ENCODE data around the gene RHOT1.

Gene RHOT1

GRCh38 chr17:32267690-32268205 is 125.4 kb downstream of the RHOT1 start:
- Histone ChIP-seq H3K4me1 (ENCODE audit: control extremely low read depth in 1 of 4, control insufficient read depth in 4 of 4, insufficient read depth in 4 of 4, low read length in 3 of 4) (peaks cover 0 to 24% (median 23%) of the 10 kb centered on the region in 4 experiments), H3K4me3 (ENCODE audit: control insufficient read depth in 1 of 7, extremely low read depth in 1 of 7, insufficient read depth in 4 of 7, low read depth in 2 of 7, low read length in 6 of 7) (peak overlapping the region in 1 of 7 experiments; percentile 16), H3K36me3 (ENCODE audit: control insufficient read depth in 4 of 4, insufficient read depth in 4 of 4, low read length in 3 of 4) (no peaks in the 10 kb centered on the region), H3K9me3 (ENCODE audit: control extremely low read depth in 1 of 5, control insufficient read depth in 4 of 5, insufficient read depth in 2 of 5, low read depth in 1 of 5, low read length in 4 of 5) (no peaks in the 10 kb centered on the region), H3K27ac (ENCODE audit: insufficient read depth in 1 of 2, low read depth in 1 of 2, low read length in 2 of 2, poor library complexity in 1 of 2, severe bottlenecking in 2 of 2) (no peak overlapping the region), H3K27me3 (replicated peaks in 2 of 5; ENCODE audit: control insufficient read depth in 4 of 5, insufficient read depth in 5 of 5, low read length in 4 of 5) (peaks cover 9 to 74% (median 51%) of the 10 kb centered on the region in 5 experiments)
- ChIA-PET POLR2A (no interaction called here), CTCF (interaction anchor here (0.7 kb wide), 1 partner anchor 10 kb away, joined by 4 read pairs; no protein-coding TSS in a partner anchor)
- WGBS (ENCODE audit: insufficient coverage) = 27% methylated on average over 3 of the region's 10 CpGs
- DNase-seq = no peak

- no peak for DNase-seq
- ChIA-PET CTCF (no interaction called here), POLR2A (no interaction called here)
- no peaks in the 10 kb centered on the region for H3K9me3 ChIP-seq (ENCODE audit: control extremely low read depth in 1 of 5, control insufficient read depth in 4 of 5, insufficient read depth in 2 of 5, low read depth in 1 of 5, low read length in 4 of 5)
- no peaks in the 10 kb centered on the region for H3K36me3 ChIP-seq (ENCODE audit: control insufficient read depth in 4 of 4, insufficient read depth in 4 of 4, low read length in 3 of 4)
- WGBS (ENCODE audit: insufficient coverage) = 95% methylated on average over 4 of the region's 7 CpGs
- H3K27me3 ChIP-seq (replicated peaks in 2 of 5; ENCODE audit: control insufficient read depth in 4 of 5, insufficient read depth in 5 of 5, low read length in 4 of 5) = peaks cover 9 to 63% (median 51%) of the 10 kb centered on the region in 5 experiments
- H3K27ac ChIP-seq (ENCODE audit: insufficient read depth in 1 of 2, low read depth in 1 of 2, low read length in 2 of 2, poor library complexity in 1 of 2, severe bottlenecking in 2 of 2) = no peak overlapping the region
- H3K4me1 ChIP-seq (ENCODE audit: control extremely low read depth in 1 of 4, control insufficient read depth in 4 of 4, insufficient read depth in 4 of 4, low read length in 3 of 4) = peaks cover 0 to 24% (median 23%) of the 10 kb centered on the region in 4 experiments
- H3K4me3 ChIP-seq (ENCODE audit: control insufficient read depth in 1 of 7, extremely low read depth in 1 of 7, insufficient read depth in 4 of 7, low read depth in 2 of 7, low read length in 6 of 7) = no peak overlapping the region
Observed at GRCh38 chr17:32268734-32269288, 126.5 kb downstream of the RHOT1 start.

GRCh38 chr17:32269377-32269776 is 127.1 kb downstream of the RHOT1 start:
- ChIA-PET CTCF (no interaction called here), POLR2A (no interaction called here)
- Histone ChIP-seq H3K36me3 (ENCODE audit: control insufficient read depth in 4 of 4, insufficient read depth in 4 of 4, low read length in 3 of 4) (no peaks in the 10 kb centered on the region), H3K4me3 (ENCODE audit: control insufficient read depth in 1 of 7, extremely low read depth in 1 of 7, insufficient read depth in 4 of 7, low read depth in 2 of 7, low read length in 6 of 7) (no peak overlapping the region), H3K4me1 (ENCODE audit: control extremely low read depth in 1 of 4, control insufficient read depth in 4 of 4, insufficient read depth in 4 of 4, low read length in 3 of 4) (peaks cover 0 to 24% (median 23%) of the 10 kb centered on the region in 4 experiments), H3K27me3 (replicated peaks in 2 of 5; ENCODE audit: control insufficient read depth in 4 of 5, insufficient read depth in 5 of 5, low read length in 4 of 5) (peaks cover 9 to 58% (median 45%) of the 10 kb centered on the region in 5 experiments), H3K27ac (ENCODE audit: insufficient read depth in 1 of 2, low read depth in 1 of 2, low read length in 2 of 2, poor library complexity in 1 of 2, severe bottlenecking in 2 of 2) (no peak overlapping the region), H3K9me3 (ENCODE audit: control extremely low read depth in 1 of 5, control insufficient read depth in 4 of 5, insufficient read depth in 2 of 5, low read depth in 1 of 5, low read length in 4 of 5) (no peaks in the 10 kb centered on the region)
- WGBS (ENCODE audit: insufficient coverage) = 88% methylated on average over 10 of the region's 11 CpGs
- DNase-seq = peak in 1 of 3 donors; percentile 21

GRCh38 chr17:32271844-32272243 is 129.5 kb downstream of the RHOT1 start:
- H3K36me3 ChIP-seq (ENCODE audit: control insufficient read depth in 4 of 4, insufficient read depth in 4 of 4, low read length in 3 of 4) = no peaks in the 10 kb centered on the region
- ChIA-PET CTCF (interaction anchor here (0.6 to 1.1 kb wide), 3 partner anchors 14 to 57 kb away, joined by 3 to 5 read pairs (median 3); no protein-coding TSS in a partner anchor), POLR2A (no interaction called here)
- WGBS (ENCODE audit: insufficient coverage) = 100% methylated on average over 8 of the region's 8 CpGs
- peaks cover 9 to 38% (median 28%) of the 10 kb centered on the region in 5 experiments for H3K27me3 ChIP-seq (replicated peaks in 2 of 5; ENCODE audit: control insufficient read depth in 4 of 5, insufficient read depth in 5 of 5, low read length in 4 of 5)
- no peaks in the 10 kb centered on the region for H3K9me3 ChIP-seq (ENCODE audit: control extremely low read depth in 1 of 5, control insufficient read depth in 4 of 5, insufficient read depth in 2 of 5, low read depth in 1 of 5, low read length in 4 of 5)
- no peak overlapping the region for H3K4me3 ChIP-seq (ENCODE audit: control insufficient read depth in 1 of 7, extremely low read depth in 1 of 7, insufficient read depth in 4 of 7, low read depth in 2 of 7, low read length in 6 of 7)
- DNase-seq = no peak
- peaks cover 0 to 32% (median 23%) of the 10 kb centered on the region in 4 experiments for H3K4me1 ChIP-seq (ENCODE audit: control extremely low read depth in 1 of 4, control insufficient read depth in 4 of 4, insufficient read depth in 4 of 4, low read length in 3 of 4)
- no peak overlapping the region for H3K27ac ChIP-seq (ENCODE audit: insufficient read depth in 1 of 2, low read depth in 1 of 2, low read length in 2 of 2, poor library complexity in 1 of 2, severe bottlenecking in 2 of 2)

GRCh38 chr17:32274101-32274500 is 131.8 kb downstream of the RHOT1 start:
- Histone ChIP-seq H3K4me1 (ENCODE audit: control extremely low read depth in 1 of 4, control insufficient read depth in 4 of 4, insufficient read depth in 4 of 4, low read length in 3 of 4) (peaks cover 0 to 20% (median 12%) of the 10 kb centered on the region in 4 experiments), H3K4me3 (ENCODE audit: control insufficient read depth in 1 of 7, extremely low read depth in 1 of 7, insufficient read depth in 4 of 7, low read depth in 2 of 7, low read length in 6 of 7) (no peak overlapping the region), H3K27ac (ENCODE audit: insufficient read depth in 1 of 2, low read depth in 1 of 2, low read length in 2 of 2, poor library complexity in 1 of 2, severe bottlenecking in 2 of 2) (no peak overlapping the region), H3K9me3 (ENCODE audit: control extremely low read depth in 1 of 5, control insufficient read depth in 4 of 5, insufficient read depth in 2 of 5, low read depth in 1 of 5, low read length in 4 of 5) (no peaks in the 10 kb centered on the region), H3K27me3 (replicated peaks in 2 of 5; ENCODE audit: control insufficient read depth in 4 of 5, insufficient read depth in 5 of 5, low read length in 4 of 5) (peaks cover 0 to 18% (median 5%) of the 10 kb centered on the region in 5 experiments), H3K36me3 (ENCODE audit: control insufficient read depth in 4 of 4, insufficient read depth in 4 of 4, low read length in 3 of 4) (no peaks in the 10 kb centered on the region)
- ChIA-PET POLR2A (no interaction called here), CTCF (interaction anchor here (0.7 to 1.4 kb wide), 4 partner anchors 15 to 61 kb away, joined by 3 read pairs; no protein-coding TSS in a partner anchor)
- 93% methylated on average over 4 of the region's 5 CpGs for WGBS (ENCODE audit: insufficient coverage)
- DNase-seq = no peak

GRCh38 chr17:32274643-32275042 is 132.3 kb downstream of the RHOT1 start:
- H3K27me3 ChIP-seq (replicated peaks in 2 of 5; ENCODE audit: control insufficient read depth in 4 of 5, insufficient read depth in 5 of 5, low read length in 4 of 5) = peaks cover 0 to 14% (median under 1%) of the 10 kb centered on the region in 5 experiments
- DNase-seq = no peak

More at GRCh38 chr17:32274643-32275042, 132.3 kb downstream of the RHOT1 start:
- Histone ChIP-seq H3K9me3 (ENCODE audit: control extremely low read depth in 1 of 5, control insufficient read depth in 4 of 5, insufficient read depth in 2 of 5, low read depth in 1 of 5, low read length in 4 of 5) (no peaks in the 10 kb centered on the region), H3K27ac (ENCODE audit: insufficient read depth in 1 of 2, low read depth in 1 of 2, low read length in 2 of 2, poor library complexity in 1 of 2, severe bottlenecking in 2 of 2) (no peak overlapping the region), H3K4me1 (ENCODE audit: control extremely low read depth in 1 of 4, control insufficient read depth in 4 of 4, insufficient read depth in 4 of 4, low read length in 3 of 4) (peaks cover 0 to 20% (median 12%) of the 10 kb centered on the region in 4 experiments), H3K4me3 (ENCODE audit: control insufficient read depth in 1 of 7, extremely low read depth in 1 of 7, insufficient read depth in 4 of 7, low read depth in 2 of 7, low read length in 6 of 7) (no peak overlapping the region), H3K36me3 (ENCODE audit: control insufficient read depth in 4 of 4, insufficient read depth in 4 of 4, low read length in 3 of 4) (no peaks in the 10 kb centered on the region)
- WGBS (ENCODE audit: insufficient coverage) = 100% methylated on average over 5 of the region's 6 CpGs
- CTCF ChIA-PET = interaction anchor here (0.7 to 1.4 kb wide), 5 partner anchors 12 to 61 kb away, joined by 3 read pairs; no protein-coding TSS in a partner anchor
- POLR2A ChIA-PET = no interaction called here
